Activated naive CD4-positive, alpha-beta T cell treated with anti-CD3 and anti-CD28 coated beads, Interleukin-2, amount 50 U/mL, for 72 hours (primary cell): Measurements from ENCODE around the gene CMTM4. TPM values are rescaled to one million over a fixed set of nuclear protein-coding genes. Genes with fewer than 3 reads are reported as not detected.
A peak's percentile ranks its signal among the peaks of the same experiment; 100 is the strongest.
"Not testable (repeated sequence)": the region's sequence is repeated elsewhere in the genome, so short reads cannot be mapped to it uniquely, and the experiment has no call there.

Experiments
- ATAC-seq, 2 donors: fragments of 150-1000 bp; cut with Tn5 transposase; 2 replicates each; pipeline ENCODE4 v1.10.0; 2021; ENCODE audit warnings: mild to moderate bottlenecking in 2 of 2, moderate library complexity in 2 of 2
- DNase-seq, 2 donors: peaks; one replicate each; pipeline ENCODE4 v3.0.0; 2021 to 2022; ENCODE audit warnings: low spot score in 2 of 2
- H3K27ac Mint-ChIP-seq, 2 donors: one replicate each; pipeline ENCODE4 v1.8.0; 2022; ENCODE audit warnings: mild to moderate bottlenecking in 2 of 2, mixed read lengths in 2 of 2
- H3K36me3 Mint-ChIP-seq, 2 donors: one replicate each; pipeline ENCODE4 v1.8.0; 2022; ENCODE audit warnings: mixed read lengths in 2 of 2
- H3K9me3 Mint-ChIP-seq, 2 donors: one replicate each; pipeline ENCODE4 v1.8.0; 2022; ENCODE audit warnings: mixed read lengths in 2 of 2
- total RNA-seq, 2 donors: library from RNA; stranded (reverse); gene quantifications; one replicate each; pipeline ENCODE4 v1.2.3, GENCODE V29; 2022

CMTM4 gene
- total RNA-seq, 2 donors from 2014 or later, result 2.4 to 3.3 TPM

DNA sequence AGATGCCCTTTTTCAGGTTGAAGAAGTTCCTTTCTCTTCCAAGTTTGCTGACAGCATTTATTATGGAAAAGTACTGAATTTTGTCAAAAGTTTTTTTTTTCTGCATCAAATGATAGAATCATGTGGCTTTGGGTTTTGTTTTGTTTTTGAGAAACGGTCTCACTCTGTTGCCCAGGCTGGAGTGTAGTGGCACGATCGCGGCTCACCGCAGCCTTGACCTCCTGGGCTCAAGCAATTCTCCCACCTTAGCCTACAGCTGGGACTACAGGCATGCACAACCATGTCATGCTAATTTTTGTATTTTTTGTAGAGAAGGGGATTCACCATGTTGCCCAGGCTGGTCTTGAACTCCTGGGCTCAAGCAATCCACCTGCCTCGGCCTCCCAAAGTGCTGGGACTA, 7.3 kb downstream of the CMTM4 start:
- H3K27ac Mint-ChIP-seq, result no peak overlapping the region
- ATAC-seq (no peak), DNase-seq (no peak)
- H3K9me3 Mint-ChIP-seq, result no peaks in the 10 kb centered on the region
- H3K36me3 Mint-ChIP-seq, result no peaks in the 10 kb centered on the region

DNA sequence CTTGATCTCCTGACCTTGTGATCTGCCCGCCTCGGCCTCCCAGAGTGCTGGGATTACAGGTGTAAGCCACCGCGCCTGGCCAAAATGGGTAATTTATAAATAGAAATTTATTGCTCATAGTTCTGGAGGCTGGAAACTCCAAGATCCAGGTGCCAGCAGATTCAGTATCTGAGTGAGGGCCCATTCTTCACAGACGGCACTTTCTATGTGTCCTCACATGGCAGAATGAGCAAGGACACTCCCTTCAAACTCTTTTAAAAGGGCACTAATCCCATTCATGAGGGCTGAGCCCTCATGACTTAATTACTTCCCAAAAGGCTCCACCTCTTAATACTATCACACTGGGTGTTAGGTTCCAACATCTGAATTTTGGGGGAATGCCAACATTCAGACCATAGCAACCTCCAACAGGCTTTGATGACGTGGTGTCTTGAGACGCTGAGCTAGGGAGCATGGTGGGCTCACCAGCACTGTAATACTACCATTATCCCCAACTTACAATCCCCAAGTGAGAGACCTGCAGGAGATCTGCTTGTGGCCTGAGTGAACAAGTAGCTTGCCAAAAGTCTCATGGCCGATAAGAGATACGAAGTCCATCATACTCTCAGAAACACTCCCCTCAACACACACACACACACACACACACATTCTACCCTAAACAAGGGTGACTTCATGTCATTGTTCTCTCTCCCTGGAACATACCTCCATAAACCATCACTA, 8.5 kb downstream of the CMTM4 start:
- no peak for ATAC-seq
- H3K9me3 Mint-ChIP-seq, result no peaks in the 10 kb centered on the region
- no peak for DNase-seq
- H3K36me3 Mint-ChIP-seq, result no peaks in the 10 kb centered on the region
- H3K27ac Mint-ChIP-seq, result no peak overlapping the region

DNA sequence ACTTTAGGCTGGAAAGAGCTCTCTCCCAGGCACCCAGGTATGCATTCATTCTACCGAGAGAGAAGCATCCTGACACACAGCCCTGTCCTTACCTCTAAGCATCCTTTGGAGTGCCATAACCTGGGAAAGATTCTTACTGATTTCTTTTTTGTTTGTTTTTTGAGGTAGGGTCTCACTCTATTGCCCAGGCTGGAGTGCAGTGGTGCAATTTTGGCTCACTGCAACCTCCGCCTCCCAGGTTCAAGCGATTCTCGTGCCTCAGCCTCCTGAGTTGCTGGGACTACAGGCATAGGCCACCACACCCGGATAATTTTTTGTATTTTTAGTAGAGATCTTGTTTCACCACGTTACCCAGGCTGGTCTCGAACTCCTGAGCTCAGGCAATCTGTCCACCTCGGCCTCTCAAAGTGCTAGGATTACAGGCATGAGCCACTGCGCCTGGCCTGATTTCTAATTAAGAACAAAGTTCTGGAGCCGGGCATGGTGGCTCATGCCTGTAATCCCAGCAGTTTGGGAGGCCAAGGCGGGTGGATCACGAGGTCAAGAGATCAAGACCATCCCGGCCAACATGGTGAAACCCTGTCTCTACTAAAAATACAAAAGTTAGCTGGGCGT, 10.9 kb downstream of the CMTM4 start:
- DNase-seq, H3K27ac Mint-ChIP-seq, H3K36me3 Mint-ChIP-seq, ATAC-seq, H3K9me3 Mint-ChIP-seq: not testable (repeated sequence)

DNA sequence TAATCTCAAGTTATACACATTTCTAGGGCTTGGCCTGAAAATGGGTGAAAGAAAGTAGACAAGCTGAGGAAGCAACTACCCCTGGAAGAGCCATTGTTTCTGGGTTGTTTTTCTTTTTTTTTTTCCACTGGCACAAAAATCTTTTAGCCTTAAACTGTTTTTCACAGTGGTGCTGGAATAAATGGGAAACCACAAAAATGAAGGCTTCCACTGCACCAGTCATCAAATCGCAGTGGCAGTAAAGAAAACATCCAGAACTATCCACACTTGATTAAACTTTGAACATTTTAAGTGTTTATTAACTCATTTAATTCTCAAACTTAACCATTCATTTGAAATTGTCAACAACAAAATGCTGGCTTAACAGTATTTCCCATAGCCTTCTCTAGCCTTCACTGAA, 14.3 kb downstream of the CMTM4 start:
- H3K27ac Mint-ChIP-seq, result no peak overlapping the region
- ATAC-seq, result no peak
- no peaks in the 10 kb centered on the region for H3K36me3 Mint-ChIP-seq
- H3K9me3 Mint-ChIP-seq, result no peaks in the 10 kb centered on the region
- no peak for DNase-seq

DNA sequence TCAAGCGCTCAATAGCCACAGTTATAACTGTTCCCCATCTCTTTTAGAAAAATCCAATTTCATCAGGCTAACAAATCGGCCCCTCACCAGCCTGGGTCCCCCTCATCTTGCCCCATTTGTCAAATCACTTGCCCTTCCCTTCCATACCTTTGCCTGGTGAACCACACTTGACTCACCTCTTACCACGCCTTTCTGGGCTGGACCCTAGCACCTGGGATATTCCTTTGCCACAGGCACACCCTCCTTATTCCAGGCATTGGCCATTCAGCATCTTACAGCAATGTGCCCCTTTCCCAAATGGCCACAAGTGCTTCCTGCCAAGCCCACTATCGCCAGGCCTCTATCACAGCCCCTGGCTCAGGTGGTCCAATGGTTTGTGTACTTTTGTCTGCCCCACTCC, 14.9 kb downstream of the CMTM4 start:
- ATAC-seq, result no peak
- H3K9me3 Mint-ChIP-seq, result no peaks in the 10 kb centered on the region
- peak overlapping the region in 1 of 2 donors; percentile 15 for H3K27ac Mint-ChIP-seq
- H3K36me3 Mint-ChIP-seq, result no peaks in the 10 kb centered on the region
- DNase-seq, result no peak

DNA sequence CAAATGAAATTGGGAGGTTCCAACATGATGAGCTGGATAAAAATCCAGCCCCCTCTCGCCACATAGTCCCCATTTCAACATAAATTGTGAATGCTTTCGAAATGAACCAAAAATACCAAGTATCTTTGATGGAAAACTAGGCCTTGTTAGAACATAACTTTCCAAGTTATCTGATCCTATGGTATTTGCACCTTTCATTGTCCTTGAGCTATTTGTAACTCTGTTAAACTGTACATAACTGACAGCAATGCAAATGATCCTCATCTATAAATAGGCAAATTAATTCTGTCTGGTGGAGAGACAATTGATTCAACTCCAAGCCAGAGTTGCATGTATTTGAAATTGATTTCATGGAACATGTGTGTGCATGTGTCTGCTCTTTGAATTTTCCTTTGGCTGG, 18.2 kb downstream of the CMTM4 start:
- Mint-ChIP-seq H3K9me3 (no peaks in the 10 kb centered on the region), H3K27ac (no peak overlapping the region), H3K36me3 (no peaks in the 10 kb centered on the region)
- DNase-seq, result no peak
- no peak for ATAC-seq

DNA sequence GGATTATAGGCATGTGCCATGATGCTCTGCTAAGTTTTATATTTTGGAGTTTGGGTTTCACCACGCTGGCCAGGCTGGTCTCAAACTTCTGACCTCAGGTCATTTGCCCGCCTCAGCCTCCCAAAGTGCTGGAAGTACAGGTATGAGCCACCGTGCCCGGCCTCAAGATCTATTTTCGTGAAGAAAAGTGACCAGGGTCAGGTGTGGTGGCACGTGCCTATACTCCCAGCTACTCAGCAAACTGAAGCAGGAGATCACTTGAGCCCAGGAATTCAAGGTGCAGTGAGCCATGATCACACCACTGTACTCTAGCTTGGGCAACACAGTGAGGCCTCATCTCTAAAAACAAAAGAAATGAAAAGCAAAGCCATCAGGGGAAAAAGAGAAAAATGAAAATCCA, 18.7 kb downstream of the CMTM4 start:
- Mint-ChIP-seq H3K27ac (peak overlapping the region in 1 of 2 donors; percentile 89), H3K36me3 (no peaks in the 10 kb centered on the region), H3K9me3 (no peaks in the 10 kb centered on the region)
- DNase-seq (no peak), ATAC-seq (no peak)

DNA sequence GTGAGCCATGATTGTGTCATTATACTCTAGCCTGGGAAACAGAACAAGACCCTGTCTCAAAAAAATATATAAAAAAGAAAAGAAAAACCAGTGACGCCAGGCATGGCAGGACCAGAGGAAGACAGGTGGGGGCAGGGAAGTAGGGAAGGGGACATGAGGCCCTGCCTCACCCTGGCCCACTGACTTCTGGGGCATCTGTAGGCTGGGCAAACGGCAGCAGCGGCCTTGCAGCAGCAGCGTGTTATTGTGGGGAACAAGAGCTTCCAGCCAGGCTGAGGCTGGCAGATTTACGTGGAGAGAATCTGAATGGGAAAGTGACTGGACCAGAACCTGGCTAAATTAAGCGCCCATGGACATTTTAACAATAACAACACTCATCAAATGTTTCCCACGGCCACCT, 19.4 kb downstream of the CMTM4 start:
- Mint-ChIP-seq H3K36me3 (no peaks in the 10 kb centered on the region), H3K9me3 (no peaks in the 10 kb centered on the region), H3K27ac (no peak overlapping the region)
- no peak for ATAC-seq
- no peak for DNase-seq

DNA sequence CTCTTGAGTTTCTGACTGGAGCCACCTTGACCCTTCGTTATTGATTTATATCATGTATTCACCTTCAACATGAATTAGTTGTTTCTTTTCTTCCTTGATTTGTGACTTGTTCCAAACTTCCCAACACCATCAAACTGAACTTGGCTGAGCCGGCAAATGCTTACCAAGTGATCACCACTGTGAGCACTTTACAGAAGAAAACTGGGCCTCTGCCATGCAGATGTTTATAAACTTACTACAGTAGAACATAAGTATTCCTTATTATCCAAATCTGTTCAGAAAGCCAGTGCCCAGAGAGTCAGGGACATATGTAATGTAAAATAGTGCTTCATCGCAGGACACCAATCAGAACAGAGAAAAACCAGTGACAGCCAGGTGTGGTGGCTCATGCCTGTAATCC, 19.9 kb downstream of the CMTM4 start:
- Mint-ChIP-seq H3K9me3 (no peaks in the 10 kb centered on the region), H3K36me3 (no peaks in the 10 kb centered on the region), H3K27ac (no peak overlapping the region)
- ATAC-seq (no peak), DNase-seq (no peak)

DNA sequence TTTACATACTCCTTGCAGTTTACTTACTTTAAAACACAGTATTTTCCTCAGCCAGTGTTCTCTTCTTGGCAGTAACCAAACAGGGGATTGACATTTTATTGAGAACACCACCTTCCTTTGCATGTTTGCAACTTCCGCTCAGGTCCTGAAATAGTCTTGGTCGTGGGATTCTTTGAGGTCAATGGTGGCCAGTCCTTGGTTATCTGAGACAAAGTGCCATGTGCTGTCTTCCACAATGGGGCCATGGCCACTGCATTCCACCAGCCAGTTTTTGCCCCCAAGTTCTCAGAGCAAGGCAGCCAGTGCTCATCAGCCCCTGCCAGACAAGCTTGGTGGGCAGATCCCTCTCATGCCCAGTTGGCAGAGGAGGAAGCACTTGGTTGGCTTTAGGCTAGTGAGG, 22.9 kb downstream of the CMTM4 start:
- DNase-seq, result no peak
- no peaks in the 10 kb centered on the region for H3K36me3 Mint-ChIP-seq
- no peaks in the 10 kb centered on the region for H3K9me3 Mint-ChIP-seq
- H3K27ac Mint-ChIP-seq, result no peak overlapping the region
- ATAC-seq, result no peak

DNA sequence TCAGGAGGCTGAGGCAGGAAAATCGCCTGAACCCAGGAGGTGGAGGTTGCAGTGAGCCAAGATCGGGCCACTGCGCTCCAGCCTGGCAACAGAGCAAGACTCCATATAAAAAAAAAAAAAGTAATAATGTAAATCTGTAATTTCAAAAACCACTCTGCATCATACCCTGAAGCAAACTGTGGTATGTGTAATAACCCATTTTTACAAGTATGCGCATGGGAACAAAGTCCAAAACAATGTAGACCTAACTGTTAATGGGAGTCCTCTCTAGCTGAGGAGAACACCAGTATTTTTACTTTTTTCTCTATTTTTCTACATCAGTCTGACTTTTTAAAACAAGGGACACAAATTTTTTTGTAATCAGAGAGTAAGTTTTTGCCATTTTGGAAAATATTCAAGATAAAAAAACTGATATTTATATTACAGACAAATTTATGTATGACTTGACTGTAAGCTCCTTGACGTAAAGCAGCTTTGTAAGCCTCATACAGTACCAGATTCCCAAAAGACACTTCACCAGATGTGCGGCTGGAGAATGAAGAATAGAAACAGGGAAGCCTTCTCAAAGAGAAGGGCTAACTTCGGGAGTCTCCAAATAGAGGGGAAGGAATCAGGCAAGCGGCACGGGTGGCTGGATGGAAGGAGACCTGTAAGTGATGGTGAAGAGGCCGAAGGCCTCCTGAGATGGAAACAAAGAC, 25.7 kb downstream of the CMTM4 start:
- no peaks in the 10 kb centered on the region for H3K36me3 Mint-ChIP-seq
- H3K9me3 Mint-ChIP-seq, result no peaks in the 10 kb centered on the region
- DNase-seq (no peak), ATAC-seq (no peak)
- H3K27ac Mint-ChIP-seq, result no peak overlapping the region

DNA sequence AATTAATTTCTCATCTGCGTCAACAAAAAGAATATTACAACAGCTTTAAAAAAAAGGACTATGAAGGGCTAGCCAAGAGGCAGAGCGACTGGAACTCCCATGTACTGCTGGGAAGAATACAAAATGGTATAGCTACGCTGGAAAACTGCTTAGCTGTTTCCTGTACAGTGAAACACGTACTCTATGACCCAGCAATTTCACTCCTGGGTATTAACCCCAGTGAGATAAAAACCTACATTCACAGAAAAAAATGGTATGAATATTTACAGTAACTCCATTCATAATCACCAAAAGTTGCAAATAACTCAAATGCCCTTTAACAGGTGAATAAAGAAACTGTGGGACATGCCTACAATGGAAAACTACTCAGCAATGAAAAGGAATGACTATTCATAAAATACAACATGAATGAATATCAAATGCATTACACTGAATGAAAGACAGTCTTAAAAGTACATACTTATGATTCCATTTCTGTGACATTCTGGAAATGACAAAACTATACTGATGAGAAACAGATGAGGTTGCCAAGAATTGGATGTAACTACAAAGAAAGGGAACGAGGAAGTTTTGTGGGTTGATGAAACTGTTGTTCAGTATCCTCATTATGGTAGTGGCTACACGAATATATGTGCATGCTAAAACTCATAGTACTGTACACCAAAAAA, 27.6 kb downstream of the CMTM4 start:
- Mint-ChIP-seq H3K9me3 (no peaks in the 10 kb centered on the region), H3K36me3 (no peaks in the 10 kb centered on the region), H3K27ac (no peak overlapping the region)
- peak in 1 of 2 donors; percentile 83 for ATAC-seq
- no peak for DNase-seq

DNA sequence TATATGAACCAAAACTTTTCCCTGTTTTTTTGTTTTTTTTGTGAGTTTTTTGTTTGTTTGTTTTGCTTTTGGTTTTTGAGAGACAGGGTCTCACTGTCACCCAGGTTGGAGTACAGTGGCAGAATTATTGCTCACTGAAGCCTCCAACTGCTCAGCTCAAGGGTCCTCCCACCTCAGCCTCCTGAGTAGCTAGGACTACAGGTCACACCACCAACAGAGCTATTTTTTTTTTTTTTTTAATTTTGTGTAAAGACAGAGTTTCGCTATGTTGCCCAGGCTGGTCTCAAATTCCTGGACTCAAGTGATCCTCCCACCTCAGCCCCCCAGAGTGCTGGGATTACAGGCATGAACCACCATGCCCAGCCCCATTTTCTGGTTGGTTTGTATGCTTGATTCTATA, 28.6 kb downstream of the CMTM4 start:
- ATAC-seq, result no peak
- Mint-ChIP-seq H3K36me3 (no peaks in the 10 kb centered on the region), H3K27ac (no peak overlapping the region), H3K9me3 (no peaks in the 10 kb centered on the region)
- DNase-seq, result no peak

DNA sequence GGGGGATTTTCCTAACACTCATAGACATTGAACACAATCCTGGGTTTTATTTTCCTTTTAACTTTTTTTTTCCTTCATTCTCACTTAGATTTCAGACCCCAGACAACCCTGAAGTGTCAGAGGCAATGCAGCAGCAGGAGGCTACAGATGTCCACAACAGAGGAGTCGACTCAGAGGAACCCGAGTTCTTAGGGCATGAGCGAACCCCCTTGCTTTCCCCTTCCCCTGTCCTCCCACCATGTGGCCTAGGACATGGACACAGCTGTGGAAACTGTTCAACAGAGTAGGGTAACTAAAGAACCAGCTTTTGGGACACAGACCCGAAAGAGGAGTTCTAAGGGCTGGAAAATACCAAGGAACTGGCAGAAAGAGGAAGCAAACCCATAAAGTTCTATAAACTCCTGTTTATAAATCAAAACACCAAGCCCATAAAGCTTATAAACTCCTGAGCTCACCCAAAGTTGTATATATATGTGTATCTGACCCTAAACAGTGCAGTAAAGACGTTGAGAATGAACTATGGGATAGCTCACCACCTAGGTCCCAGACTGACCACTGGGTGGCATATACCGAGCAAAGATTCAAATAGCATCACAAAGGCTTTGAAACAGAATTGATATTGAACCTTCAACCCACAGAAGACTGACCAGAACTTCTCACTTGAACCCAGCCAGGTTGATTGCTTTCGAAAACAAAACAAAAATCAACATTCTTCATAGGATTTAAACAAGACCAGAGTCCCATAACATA, 33.9 kb downstream of the CMTM4 start:
- H3K36me3 Mint-ChIP-seq, result no peaks in the 10 kb centered on the region
- DNase-seq (no peak), ATAC-seq (no peak)
- H3K27ac Mint-ChIP-seq, result no peak overlapping the region
- H3K9me3 Mint-ChIP-seq, result no peaks in the 10 kb centered on the region

DNA sequence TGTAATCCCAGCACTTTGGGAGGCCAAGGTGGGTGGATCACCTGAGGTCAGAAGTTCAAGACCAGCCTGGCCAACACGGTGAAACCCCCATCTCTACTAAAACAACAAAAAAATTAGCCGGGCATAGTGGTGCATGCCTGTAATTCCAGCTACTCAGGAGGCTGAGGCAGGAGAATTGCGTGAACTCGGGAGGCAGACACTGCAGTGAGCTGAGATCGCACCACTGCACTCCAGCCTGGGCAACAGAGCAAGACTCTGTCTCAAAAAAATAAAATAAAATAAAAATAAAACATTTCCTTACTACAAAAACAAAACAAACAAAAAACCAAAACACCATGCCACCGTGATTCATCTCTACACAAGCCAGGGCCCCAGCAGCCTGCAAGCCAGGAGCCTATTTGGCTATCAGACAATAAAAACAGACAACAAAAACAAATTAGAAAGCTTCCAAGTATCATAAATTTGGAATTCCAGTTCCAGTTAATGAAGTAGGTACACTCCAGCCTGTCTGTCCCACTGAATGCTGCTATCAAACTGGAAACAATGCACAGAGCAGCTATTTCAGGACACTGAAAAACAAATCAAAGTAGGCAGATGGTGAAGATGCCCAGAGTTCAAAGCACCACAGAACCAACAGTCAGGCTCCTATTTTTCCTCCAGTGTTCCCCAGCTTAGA, 34.7 kb downstream of the CMTM4 start:
- DNase-seq, H3K9me3 Mint-ChIP-seq, H3K27ac Mint-ChIP-seq, ATAC-seq, H3K36me3 Mint-ChIP-seq: not testable (repeated sequence)

DNA sequence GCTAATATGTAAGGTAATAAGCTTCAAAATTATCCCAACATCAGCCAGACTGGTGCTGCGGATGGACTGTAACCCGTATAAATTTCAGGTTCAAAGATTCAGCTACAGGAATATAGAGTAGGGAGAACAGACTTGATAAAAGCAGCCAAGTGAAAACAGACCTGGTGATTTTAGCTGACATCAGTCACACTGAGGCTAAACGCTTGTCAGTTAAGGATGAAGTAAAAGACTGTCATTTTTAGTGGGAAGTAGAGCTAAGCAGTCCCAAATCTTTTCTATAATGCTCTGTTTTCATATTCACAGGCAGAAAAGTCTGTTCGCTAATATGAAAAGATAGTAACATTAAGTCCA, 35.4 kb downstream of the CMTM4 start:
- ATAC-seq, result no peak
- no peak for DNase-seq
- H3K9me3 Mint-ChIP-seq, result no peaks in the 10 kb centered on the region
- no peaks in the 10 kb centered on the region for H3K36me3 Mint-ChIP-seq
- H3K27ac Mint-ChIP-seq, result no peak overlapping the region
